Lower lobe of right lung (tissue), 2 donors: ENCODE results near the gene KRTAP2-4. TPM values are rescaled to one million over a fixed set of nuclear protein-coding genes. Genes with fewer than 3 reads are reported as not detected.
"Not testable (repeated sequence)": the region's sequence is repeated elsewhere in the genome, so short reads cannot be mapped to it uniquely, and the experiment has no call there.

ENCODE experiments used
- ATAC-seq, 2 donors: fragments of 200-7000 bp; cut with Tn5 transposase; one replicate each; pipeline ENCODE4 v1.9.1; 2020 to 2022; ENCODE audit warnings: mild to moderate bottlenecking in 2 of 2, moderate library complexity in 2 of 2
- DNase-seq: peaks from one replicate; pipeline ENCODE4 v3.0.0-alpha.2; 2020
- H3K27ac ChIP-seq: fragments of 200-600 bp; one replicate; pipeline ENCODE4 v1.8.0; 2022
- H3K27me3 ChIP-seq: fragments of 200-600 bp; one replicate; pipeline ENCODE4 v1.8.0; 2022; ENCODE audit warnings: low read depth
- H3K36me3 ChIP-seq: fragments of 200-600 bp; one replicate; pipeline ENCODE4 v1.8.0; 2022; ENCODE audit warnings: mild to moderate bottlenecking
- H3K4me1 ChIP-seq: fragments of 200-600 bp; one replicate; pipeline ENCODE4 v1.8.0; 2022
- H3K4me3 ChIP-seq: fragments of 200-600 bp; one replicate; pipeline ENCODE4 v1.8.0; 2022; ENCODE audit warnings: mild to moderate bottlenecking
- H3K9me3 ChIP-seq: fragments of 200-600 bp; one replicate; pipeline ENCODE4 v1.8.0; 2022
- CTCF ChIP-seq: fragments of 200-600 bp; IDR thresholded peaks from one replicate; pipeline ENCODE4 v1.8.0; 2022; ENCODE audit warnings: antibody characterized with exemption, mild to moderate bottlenecking
- intact Hi-C: fragments of 100-400 bp; cut with DNase I; formaldehyde crosslinking; loops from one replicate; pipeline ENCODE4 v1.11.0; 2022
- total RNA-seq: library from RNA; stranded (reverse); fragmentation: NEBNext Ultra II Directional; extraction: Animal tissue kit (Norgen Biotek cat#: 25700); gene quantifications from one replicate; pipeline ENCODE4 v1.2.1, GENCODE V29; 2021
- donor health status: DM: no; HTN: yes; CAD: no; lungs with severe emphysema.

KRTAP2-4 gene
- total RNA-seq, 1 donor from 2014 or later = not detected

- Histone ChIP-seq H3K36me3 (no peaks in the 10 kb centered on the region), H3K9me3 (no peaks in the 10 kb centered on the region), H3K4me1 (no peaks in the 10 kb centered on the region), H3K27ac (no peak overlapping the region), H3K4me3 (no peak overlapping the region), H3K27me3 (peaks cover 13% of the 10 kb centered on the region)
- DNase-seq (no peak), ATAC-seq (no peak)
- intact Hi-C loops = no loop called here
- no peak for TF ChIP-seq CTCF
Observed at GRCh38 chr17:41052566-41052965, 13.1 kb downstream of the KRTAP2-4 start.

GRCh38 chr17:41049110-41049509 lies 16.6 kb downstream of the KRTAP2-4 start:
- intact Hi-C loops = no loop called here
- H3K27ac ChIP-seq = no peak overlapping the region
- no peaks in the 10 kb centered on the region for H3K36me3 ChIP-seq
- ATAC-seq (no peak), DNase-seq (no peak)
- TF ChIP-seq CTCF = no peak
- H3K4me3 ChIP-seq = no peak overlapping the region
- H3K9me3 ChIP-seq = no peaks in the 10 kb centered on the region
- peaks cover 19% of the 10 kb centered on the region for H3K27me3 ChIP-seq
- H3K4me1 ChIP-seq = no peaks in the 10 kb centered on the region

GRCh38 chr17:41048441-41048840 lies 17.2 kb downstream of the KRTAP2-4 start:
- Histone ChIP-seq H3K4me3 (no peak overlapping the region), H3K4me1 (no peaks in the 10 kb centered on the region), H3K9me3 (no peaks in the 10 kb centered on the region), H3K27me3 (peaks cover 19% of the 10 kb centered on the region), H3K27ac (no peak overlapping the region), H3K36me3 (no peaks in the 10 kb centered on the region)
- DNase-seq (no peak), ATAC-seq (no peak)
- intact Hi-C loops = no loop called here
- no peak for TF ChIP-seq CTCF

GRCh38 chr17:41046735-41047465 lies 18.8 kb downstream of the KRTAP2-4 start, which contains the start of gene KRTAP2-1:
KRTAP2-1 (minus strand) TSS chr17:41047316; CDS start chr17:41047267, 49 bp downstream.
- H3K4me3 ChIP-seq, H3K4me1 ChIP-seq, H3K9me3 ChIP-seq, DNase-seq, H3K27ac ChIP-seq, H3K36me3 ChIP-seq, intact Hi-C loops: not testable (repeated sequence)
- peak; percentile 13 to 16 for ATAC-seq
- H3K27me3 ChIP-seq = peaks cover 19% of the 10 kb centered on the region

- Histone ChIP-seq H3K4me3 (no peak overlapping the region), H3K9me3 (no peaks in the 10 kb centered on the region), H3K4me1 (no peaks in the 10 kb centered on the region), H3K27me3 (peaks cover 9% of the 10 kb centered on the region), H3K36me3 (no peaks in the 10 kb centered on the region), H3K27ac (no peak overlapping the region)
- intact Hi-C loops = no loop called here
- ATAC-seq = no peak
- no peak for DNase-seq
- TF ChIP-seq CTCF = no peak
Observed at GRCh38 chr17:41042953-41043352, 22.7 kb downstream of the KRTAP2-4 start.

GRCh38 chr17:41040783-41041571 lies 24.7 kb downstream of the KRTAP2-4 start, which contains the start of gene KRTAP1-1:
KRTAP1-1 (minus strand) TSS chr17:41041450; CDS start chr17:41041397, 53 bp downstream.
- H3K27me3 ChIP-seq, H3K36me3 ChIP-seq, intact Hi-C loops, DNase-seq, H3K27ac ChIP-seq, H3K9me3 ChIP-seq, H3K4me1 ChIP-seq, ATAC-seq, H3K4me3 ChIP-seq: not testable (repeated sequence)
